WTC11 (cell line): ENCODE results near the gene GPR34. TPM values are rescaled to one million over a fixed set of nuclear protein-coding genes. Genes with fewer than 3 reads are reported as not detected.

Source experiments
- ATAC-seq: fragments of 200-7000 bp; cut with Tn5 transposase; 2 replicates; pipeline ENCODE4 v1.10.0; 2021; ENCODE audit warnings: mild to moderate bottlenecking, moderate library complexity
- CTCF ChIA-PET: fragments of 300-600 bp; sonication (Branson Sonifier 250); formaldehyde crosslinking; loops from one replicate; lab custom pipeline; 2021; ENCODE audit warnings: antibody characterized with exemption; lab: Charles Lee
- POLR2A ChIA-PET: fragments of 350-600 bp; sonication (Branson Sonifier 250); formaldehyde crosslinking; loops from one replicate; lab custom pipeline; 2021; ENCODE audit warnings: antibody characterized with exemption; lab: Charles Lee
- DNase-seq: peaks from one replicate; pipeline ENCODE4 v3.0.0; 2021; ENCODE audit warnings: low spot score
- H3K27ac Mint-ChIP-seq: 2 replicates; pipeline ENCODE4 v1.8.0; 2021; ENCODE audit warnings: mixed read lengths
- H3K27me3 Mint-ChIP-seq: 2 replicates; pipeline ENCODE4 v1.8.0; 2021; ENCODE audit warnings: low read depth, mild to moderate bottlenecking, moderate library complexity, mixed read lengths
- H3K36me3 Mint-ChIP-seq: 2 replicates; pipeline ENCODE4 v1.8.0; 2021; ENCODE audit warnings: mixed read lengths
- H3K4me1 Mint-ChIP-seq: 2 replicates; pipeline ENCODE4 v1.8.0; 2022; ENCODE audit warnings: mixed read lengths
- H3K4me3 Mint-ChIP-seq: 2 replicates; pipeline ENCODE4 v1.8.0; 2021; ENCODE audit warnings: mild to moderate bottlenecking, moderate library complexity, mixed read lengths
- H3K9me3 Mint-ChIP-seq: 2 replicates; pipeline ENCODE4 v1.8.0; 2021; ENCODE audit warnings: mixed read lengths
- AR ChIP-seq: fragments of 250-450 bp; sonication (Bioruptor Pico); IDR thresholded peaks from 2 replicates; pipeline ENCODE4 v1.9.0; 2021; ENCODE audit warnings: mild to moderate bottlenecking
- ATF2 ChIP-seq: sonication (generic); formaldehyde crosslinking; IDR thresholded peaks from 2 replicates; pipeline ENCODE4 v1.8.1; 2022; ENCODE audit warnings: low read depth, missing genetic modification reagents, borderline replicate concordance
- CBFB ChIP-seq: sonication (generic); formaldehyde crosslinking; IDR thresholded peaks from 2 replicates; pipeline ENCODE4 v1.8.1; 2022; ENCODE audit warnings: mild to moderate bottlenecking, low read depth, missing genetic modification reagents
- CREM ChIP-seq: sonication (generic); formaldehyde crosslinking; IDR thresholded peaks from 2 replicates; pipeline ENCODE4 v1.8.1; 2022; ENCODE audit warnings: mild to moderate bottlenecking, missing genetic modification reagents, moderate library complexity
- E2F5 ChIP-seq: sonication (generic); formaldehyde crosslinking; IDR thresholded peaks from 2 replicates; pipeline ENCODE4 v1.8.1; 2022; ENCODE audit warnings: mild to moderate bottlenecking, moderate library complexity, missing genetic modification reagents
- FOXK1 ChIP-seq: sonication (generic); formaldehyde crosslinking; IDR thresholded peaks from 2 replicates; pipeline ENCODE4 v1.8.0; 2022; ENCODE audit warnings: mild to moderate bottlenecking, moderate library complexity, missing genetic modification reagents
- GRHL2 ChIP-seq: fragments of 250-450 bp; sonication (Bioruptor Pico); IDR thresholded peaks from 2 replicates; pipeline ENCODE4 v1.8.0; 2022; ENCODE audit warnings: mild to moderate bottlenecking, moderate library complexity; ENCODE audit not compliant: insufficient replicate concordance, severe bottlenecking
- IRF2 ChIP-seq: sonication (generic); formaldehyde crosslinking; IDR thresholded peaks from 2 replicates; pipeline ENCODE4 v1.8.0; 2022; ENCODE audit warnings: low read depth, missing genetic modification reagents, borderline replicate concordance
- JAZF1 ChIP-seq: fragments of 250-450 bp; sonication (Bioruptor Pico); IDR thresholded peaks from 2 replicates; pipeline ENCODE4 v1.9.0; 2021; ENCODE audit warnings: moderate library complexity, mild to moderate bottlenecking, inconsistent platforms
- JUN ChIP-seq: sonication (generic); formaldehyde crosslinking; IDR thresholded peaks from 2 replicates; pipeline ENCODE4 v1.8.0; 2023; ENCODE audit warnings: mild to moderate bottlenecking, missing genetic modification reagents
- MLX ChIP-seq: sonication (generic); formaldehyde crosslinking; IDR thresholded peaks from 2 replicates; pipeline ENCODE4 v1.8.1; 2023; ENCODE audit warnings: mild to moderate bottlenecking, missing genetic modification reagents, moderate library complexity
- NR1H2 ChIP-seq: sonication (generic); formaldehyde crosslinking; IDR thresholded peaks from 2 replicates; pipeline ENCODE4 v1.9.0; 2021; ENCODE audit warnings: mild to moderate bottlenecking, moderate library complexity, missing genetic modification reagents
- NR2C2 ChIP-seq: sonication (generic); formaldehyde crosslinking; IDR thresholded peaks from 2 replicates; pipeline ENCODE4 v1.8.0; 2022; ENCODE audit warnings: mild to moderate bottlenecking, missing genetic modification reagents
- OVOL2 ChIP-seq: fragments of 250-450 bp; sonication (Bioruptor Pico); IDR thresholded peaks from 2 replicates; pipeline ENCODE4 v1.9.0; 2021; ENCODE audit warnings: mild to moderate bottlenecking, borderline replicate concordance
- PREB ChIP-seq: sonication (generic); formaldehyde crosslinking; IDR thresholded peaks from 2 replicates; pipeline ENCODE4 v1.8.1; 2022; ENCODE audit warnings: mild to moderate bottlenecking, missing genetic modification reagents, moderate library complexity, borderline replicate concordance
- RELA ChIP-seq: sonication (generic); formaldehyde crosslinking; IDR thresholded peaks from 2 replicates; pipeline ENCODE4 v1.8.1; 2022; ENCODE audit warnings: missing genetic modification reagents, mild to moderate bottlenecking, borderline replicate concordance
- SMAD3 ChIP-seq: sonication (generic); formaldehyde crosslinking; IDR thresholded peaks from 2 replicates; pipeline ENCODE4 v1.8.0; 2022; ENCODE audit warnings: missing genetic modification reagents, mild to moderate bottlenecking, borderline replicate concordance
- SP1 ChIP-seq: sonication (generic); formaldehyde crosslinking; conservative IDR thresholded peaks from 2 replicates; pipeline ENCODE4 v1.8.1; 2022; ENCODE audit warnings: missing genetic modification reagents
- ZNF121 ChIP-seq: sonication (generic); formaldehyde crosslinking; IDR thresholded peaks from 2 replicates; pipeline ENCODE4 v1.8.0; 2023; ENCODE audit warnings: missing genetic modification reagents
- ZNF396 ChIP-seq: fragments of 250-450 bp; sonication (Bioruptor Pico); IDR thresholded peaks from 2 replicates; pipeline ENCODE4 v1.8.0; 2021; ENCODE audit warnings: mild to moderate bottlenecking, moderate library complexity, borderline replicate concordance
- ZNF416 ChIP-seq: fragments of 250-450 bp; sonication (Bioruptor Pico); IDR thresholded peaks from 2 replicates; pipeline ENCODE4 v1.9.0; 2021; ENCODE audit warnings: mild to moderate bottlenecking, inconsistent platforms
- ZNF423 ChIP-seq: fragments of 250-450 bp; sonication (Bioruptor Pico); IDR thresholded peaks from 2 replicates; pipeline ENCODE4 v2.1.2; 2022; ENCODE audit warnings: mild to moderate bottlenecking, moderate library complexity
- total RNA-seq: library from RNA; stranded (reverse); gene quantifications from 3 replicates; pipeline ENCODE4 v1.2.3, GENCODE V29; 2021
- TF ChIP-seq, protein P1 (sequence below): sonication (generic); formaldehyde crosslinking; IDR thresholded peaks from 2 replicates; pipeline ENCODE4 v1.8.0; 2022; ENCODE audit warnings: mild to moderate bottlenecking, missing genetic modification reagents
- TF ChIP-seq, protein P2 (sequence below): sonication (generic); formaldehyde crosslinking; IDR thresholded peaks from 2 replicates; pipeline ENCODE4 v1.8.0; 2022; ENCODE audit warnings: mild to moderate bottlenecking, missing genetic modification reagents
- TF ChIP-seq, protein P3 (sequence below): fragments of 250-450 bp; sonication (Bioruptor Pico); IDR thresholded peaks from 2 replicates; pipeline ENCODE4 v1.9.0; 2021; ENCODE audit warnings: moderate library complexity, mild to moderate bottlenecking, inconsistent platforms, borderline replicate concordance

GPR34 gene
- total RNA-seq, 1 experiment from 2014 or later: not detected

DNA sequence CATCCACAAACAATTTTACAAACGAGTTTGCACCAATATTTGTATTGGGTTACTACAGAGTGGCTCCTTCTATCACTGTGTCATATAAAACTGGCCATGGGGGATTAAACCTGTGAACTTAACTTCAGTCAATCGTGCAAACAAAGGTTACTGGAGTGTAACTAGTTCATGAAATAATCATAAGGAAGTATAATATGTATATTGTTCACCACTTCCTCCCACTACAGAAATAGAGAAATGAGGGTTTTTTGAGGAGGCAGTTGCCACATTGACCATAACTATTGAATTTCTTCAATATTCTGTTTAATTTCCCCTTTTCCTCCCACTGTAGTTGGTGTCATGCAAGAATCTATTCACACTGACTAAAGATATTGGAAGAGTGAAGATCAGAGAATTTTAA lies 35.1 kb downstream of the GPR34 start, which contains the start of gene GPR82:
Gene GPR82, plus strand, starts transcription at position 356 of the 400 bp plus-strand sequence. CDS start 2,846 bp downstream, outside the sequence.
- H3K4me1 Mint-ChIP-seq: peaks cover 10% of the 10 kb centered on the region
- TF ChIP-seq FOXK1 (CRISPR knock-in tag): no peak
- no peak for TF ChIP-seq GRHL2 (CRISPR knock-in tag)
- TF ChIP-seq, protein P1, sequence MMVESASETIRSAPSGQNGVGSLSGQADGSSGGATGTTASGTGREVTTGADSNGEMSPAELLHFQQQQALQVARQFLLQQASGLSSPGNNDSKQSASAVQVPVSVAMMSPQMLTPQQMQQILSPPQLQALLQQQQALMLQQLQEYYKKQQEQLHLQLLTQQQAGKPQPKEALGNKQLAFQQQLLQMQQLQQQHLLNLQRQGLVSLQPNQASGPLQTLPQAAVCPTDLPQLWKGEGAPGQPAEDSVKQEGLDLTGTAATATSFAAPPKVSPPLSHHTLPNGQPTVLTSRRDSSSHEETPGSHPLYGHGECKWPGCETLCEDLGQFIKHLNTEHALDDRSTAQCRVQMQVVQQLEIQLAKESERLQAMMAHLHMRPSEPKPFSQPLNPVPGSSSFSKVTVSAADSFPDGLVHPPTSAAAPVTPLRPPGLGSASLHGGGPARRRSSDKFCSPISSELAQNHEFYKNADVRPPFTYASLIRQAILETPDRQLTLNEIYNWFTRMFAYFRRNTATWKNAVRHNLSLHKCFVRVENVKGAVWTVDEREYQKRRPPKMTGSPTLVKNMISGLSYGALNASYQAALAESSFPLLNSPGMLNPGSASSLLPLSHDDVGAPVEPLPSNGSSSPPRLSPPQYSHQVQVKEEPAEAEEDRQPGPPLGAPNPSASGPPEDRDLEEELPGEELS (CRISPR knock-in tag): no peak
- TF ChIP-seq, protein P2, sequence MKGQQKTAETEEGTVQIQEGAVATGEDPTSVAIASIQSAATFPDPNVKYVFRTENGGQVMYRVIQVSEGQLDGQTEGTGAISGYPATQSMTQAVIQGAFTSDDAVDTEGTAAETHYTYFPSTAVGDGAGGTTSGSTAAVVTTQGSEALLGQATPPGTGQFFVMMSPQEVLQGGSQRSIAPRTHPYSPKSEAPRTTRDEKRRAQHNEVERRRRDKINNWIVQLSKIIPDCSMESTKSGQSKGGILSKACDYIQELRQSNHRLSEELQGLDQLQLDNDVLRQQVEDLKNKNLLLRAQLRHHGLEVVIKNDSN (CRISPR knock-in tag): no peak
- TF ChIP-seq, protein P3, sequence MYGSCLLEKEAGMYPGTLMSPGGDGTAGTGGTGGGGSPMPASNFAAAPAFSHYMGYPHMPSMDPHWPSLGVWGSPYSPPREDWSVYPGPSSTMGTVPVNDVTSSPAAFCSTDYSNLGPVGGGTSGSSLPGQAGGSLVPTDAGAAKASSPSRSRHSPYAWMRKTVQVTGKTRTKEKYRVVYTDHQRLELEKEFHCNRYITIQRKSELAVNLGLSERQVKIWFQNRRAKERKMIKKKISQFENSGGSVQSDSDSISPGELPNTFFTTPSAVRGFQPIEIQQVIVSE (CRISPR knock-in tag): no peak
- TF ChIP-seq OVOL2: no peak
- no peak for TF ChIP-seq E2F5 (CRISPR knock-in tag)
- no peak within 1 kb of the TSS for H3K27ac Mint-ChIP-seq
- H3K9me3 Mint-ChIP-seq: peaks cover 15% of the 10 kb centered on the region
- H3K27me3 Mint-ChIP-seq: no peaks in the 10 kb centered on the region
- no peak for DNase-seq
- no peak for ATAC-seq
- ChIA-PET CTCF (no interaction called here), POLR2A (no interaction called here)
- peaks cover 21% of the 10 kb centered on the region for H3K36me3 Mint-ChIP-seq
- no peak within 1 kb of the TSS for H3K4me3 Mint-ChIP-seq

DNA sequence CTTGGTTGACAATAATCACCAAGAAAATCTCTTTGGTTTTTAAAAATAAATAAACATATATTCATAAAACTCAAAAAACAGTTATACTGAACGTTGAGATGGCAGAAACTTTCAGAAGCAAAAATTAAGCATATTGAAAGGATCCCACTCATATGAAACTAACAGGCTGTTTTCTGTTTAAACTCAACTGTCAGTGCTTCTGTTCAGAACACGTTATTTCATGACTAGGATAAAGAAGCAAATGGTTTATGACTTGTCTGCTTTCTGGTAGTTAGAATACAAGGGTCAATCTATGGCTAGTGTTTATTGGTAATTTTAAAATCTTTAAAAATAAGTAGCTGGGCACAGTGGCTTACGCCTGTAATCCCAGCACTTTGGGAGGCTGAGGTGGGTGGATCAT lies 39.4 kb downstream of the GPR34 start:
- ChIA-PET POLR2A (no interaction called here), CTCF (no interaction called here)
- ATAC-seq (no peak), DNase-seq (no peak)
- Mint-ChIP-seq H3K27me3 (no peaks in the 10 kb centered on the region), H3K4me1 (peaks cover 7% of the 10 kb centered on the region), H3K27ac (no peak overlapping the region), H3K9me3 (no peaks in the 10 kb centered on the region), H3K36me3 (no peaks in the 10 kb centered on the region), H3K4me3 (no peak overlapping the region)
- TF ChIP-seq ZNF121 (CRISPR knock-in tag) (no peak), PREB (CRISPR knock-in tag) (no peak), NR1H2 (CRISPR knock-in tag) (no peak), CREM (no peak), CBFB (no peak), JUN (CRISPR knock-in tag) (no peak), ZNF396 (CRISPR knock-in tag) (no peak), ZNF423 (CRISPR knock-in tag) (no peak), GRHL2 (CRISPR knock-in tag) (no peak), ATF2 (CRISPR knock-in tag) (no peak), RELA (CRISPR knock-in tag) (no peak), SMAD3 (CRISPR knock-in tag) (no peak), SP1 (CRISPR knock-in tag) (no peak), JAZF1 (no peak), ZNF416 (no peak), NR2C2 (CRISPR knock-in tag) (no peak), IRF2 (CRISPR knock-in tag) (no peak), MLX (no peak), AR (CRISPR knock-in tag) (no peak)
